Activated T-helper 2 cell treated with anti-CD3 and anti-CD28 coated beads, Interferon-gamma antibody, Interleukin-2, Interleukin-4, amounts not matched to agents 10 μg/mL and 5 μg/mL and 100 μg/mL, durations not matched to agents 14 hours and 24 hours and 36 hours (primary cell): ENCODE data around the gene ATP8B4. TPM values are rescaled to one million over a fixed set of nuclear protein-coding genes. Genes with fewer than 3 reads are reported as not detected.

ENCODE experiments used
- DNase-seq: peaks from one replicate; pipeline ENCODE4 v3.0.0; 2021; ENCODE audit warnings: low spot score
- H3K27ac Mint-ChIP-seq: one replicate; pipeline ENCODE4 v1.8.0; 2021; ENCODE audit warnings: mixed read lengths
- H3K27me3 Mint-ChIP-seq: one replicate; pipeline ENCODE4 v1.8.0; 2021; ENCODE audit warnings: low read depth, mixed read lengths
- H3K36me3 Mint-ChIP-seq: one replicate; pipeline ENCODE4 v1.8.0; 2021; ENCODE audit warnings: low read depth, mixed read lengths
- H3K4me1 Mint-ChIP-seq: one replicate; pipeline ENCODE4 v1.8.0; 2021; ENCODE audit warnings: low read depth, mixed read lengths
- H3K4me3 Mint-ChIP-seq: one replicate; pipeline ENCODE4 v1.8.0; 2021; ENCODE audit warnings: low read depth, mild to moderate bottlenecking, moderate library complexity, mixed read lengths
- H3K9me3 Mint-ChIP-seq: one replicate; pipeline ENCODE4 v1.8.0; 2021; ENCODE audit warnings: mixed read lengths
- intact Hi-C: fragments of 100-400 bp; cut with micrococcal nuclease; formaldehyde crosslinking; loops from one replicate; pipeline ENCODE4 v1.15.1; 2023
- total RNA-seq: library from RNA; stranded (reverse); gene quantifications from 2 replicates; pipeline ENCODE4 v1.2.3, GENCODE V29; 2022

Gene ATP8B4
- total RNA-seq, 1 donor from 2014 or later, result 75.3 TPM

- no peak for DNase-seq
Measured at GRCh38 chr15:49881433-49881832, 237.6 kb downstream of the ATP8B4 start.

GRCh38 chr15:49877873-49878521, 241.0 kb downstream of the ATP8B4 start:
- peaks cover 8% of the 10 kb centered on the region for H3K4me1 Mint-ChIP-seq
- H3K9me3 Mint-ChIP-seq, result no peaks in the 10 kb centered on the region
- peaks cover 58% of the 10 kb centered on the region for H3K36me3 Mint-ChIP-seq
- no peak overlapping the region for H3K4me3 Mint-ChIP-seq
- H3K27me3 Mint-ChIP-seq, result no peaks in the 10 kb centered on the region
- intact Hi-C loops, result no loop called here
- H3K27ac Mint-ChIP-seq, result no peak overlapping the region
- no peak for DNase-seq

More at GRCh38 chr15:49881433-49881832, 237.6 kb downstream of the ATP8B4 start:
- intact Hi-C loops, result no loop called here
- no peak overlapping the region for H3K27ac Mint-ChIP-seq
- H3K36me3 Mint-ChIP-seq, result peaks cover 40% of the 10 kb centered on the region
- H3K27me3 Mint-ChIP-seq, result no peaks in the 10 kb centered on the region
- no peaks in the 10 kb centered on the region for H3K9me3 Mint-ChIP-seq
- H3K4me3 Mint-ChIP-seq, result no peak overlapping the region
- H3K4me1 Mint-ChIP-seq, result peaks cover 2% of the 10 kb centered on the region

- intact Hi-C loops, result no loop called here
- DNase-seq, result no peak
- H3K36me3 Mint-ChIP-seq, result peaks cover 62% of the 10 kb centered on the region
- H3K4me1 Mint-ChIP-seq, result peaks cover 8% of the 10 kb centered on the region
- no peaks in the 10 kb centered on the region for H3K9me3 Mint-ChIP-seq
- H3K27me3 Mint-ChIP-seq, result no peaks in the 10 kb centered on the region
- H3K27ac Mint-ChIP-seq, result no peak overlapping the region
- H3K4me3 Mint-ChIP-seq, result no peak overlapping the region
Measured at GRCh38 chr15:49877117-49877872, 241.7 kb downstream of the ATP8B4 start.

GRCh38 chr15:49876401-49877038, 242.5 kb downstream of the ATP8B4 start:
- intact Hi-C loops, result no loop called here
- Mint-ChIP-seq H3K4me3 (no peak overlapping the region), H3K27ac (no peak overlapping the region), H3K9me3 (no peaks in the 10 kb centered on the region), H3K36me3 (peaks cover 62% of the 10 kb centered on the region), H3K4me1 (peaks cover 8% of the 10 kb centered on the region), H3K27me3 (no peaks in the 10 kb centered on the region)
- no peak for DNase-seq

- Mint-ChIP-seq H3K27ac (no peak overlapping the region), H3K9me3 (no peaks in the 10 kb centered on the region), H3K27me3 (no peaks in the 10 kb centered on the region), H3K36me3 (peaks cover 64% of the 10 kb centered on the region), H3K4me3 (no peak overlapping the region), H3K4me1 (peaks cover 8% of the 10 kb centered on the region)
- DNase-seq, result no peak
- intact Hi-C loops, result no loop called here
Measured at GRCh38 chr15:49875392-49875791, 243.6 kb downstream of the ATP8B4 start.

- intact Hi-C loops, result no loop called here
- no peak for DNase-seq
- Mint-ChIP-seq H3K4me1 (peaks cover 4% of the 10 kb centered on the region), H3K27ac (no peak overlapping the region), H3K36me3 (peaks cover 61% of the 10 kb centered on the region), H3K27me3 (no peaks in the 10 kb centered on the region), H3K4me3 (no peak overlapping the region), H3K9me3 (no peaks in the 10 kb centered on the region)
Measured at GRCh38 chr15:49870472-49870871, 248.6 kb downstream of the ATP8B4 start.

- Mint-ChIP-seq H3K36me3 (peaks cover 56% of the 10 kb centered on the region), H3K4me3 (no peak overlapping the region), H3K4me1 (no peaks in the 10 kb centered on the region), H3K27me3 (no peaks in the 10 kb centered on the region), H3K9me3 (no peaks in the 10 kb centered on the region), H3K27ac (no peak overlapping the region)
- intact Hi-C loops, result no loop called here
- no peak for DNase-seq
Measured at GRCh38 chr15:49868348-49868747, 250.7 kb downstream of the ATP8B4 start.

- Mint-ChIP-seq H3K27me3 (no peaks in the 10 kb centered on the region), H3K36me3 (peaks cover 49% of the 10 kb centered on the region), H3K4me1 (no peaks in the 10 kb centered on the region), H3K9me3 (no peaks in the 10 kb centered on the region), H3K4me3 (no peak overlapping the region), H3K27ac (no peak overlapping the region)
- intact Hi-C loops, result no loop called here
- no peak for DNase-seq
Measured at GRCh38 chr15:49865925-49866757, 252.9 kb downstream of the ATP8B4 start.

- peaks cover 1% of the 10 kb centered on the region for H3K4me1 Mint-ChIP-seq
- intact Hi-C loops, result no loop called here
- H3K9me3 Mint-ChIP-seq, result no peaks in the 10 kb centered on the region
- DNase-seq, result no peak
- peaks cover 51% of the 10 kb centered on the region for H3K36me3 Mint-ChIP-seq
- no peaks in the 10 kb centered on the region for H3K27me3 Mint-ChIP-seq
- H3K27ac Mint-ChIP-seq, result no peak overlapping the region
- no peak overlapping the region for H3K4me3 Mint-ChIP-seq
Measured at GRCh38 chr15:49864251-49864650, 254.8 kb downstream of the ATP8B4 start.

- intact Hi-C loops, result no loop called here
- Mint-ChIP-seq H3K4me1 (peaks cover 1% of the 10 kb centered on the region), H3K9me3 (no peaks in the 10 kb centered on the region), H3K27ac (no peak overlapping the region), H3K4me3 (no peak overlapping the region), H3K36me3 (peaks cover 55% of the 10 kb centered on the region), H3K27me3 (no peaks in the 10 kb centered on the region)
- DNase-seq, result no peak
Measured at GRCh38 chr15:49863431-49864224, 255.4 kb downstream of the ATP8B4 start.

GRCh38 chr15:49860101-49860500, 258.9 kb downstream of the ATP8B4 start:
- no peaks in the 10 kb centered on the region for H3K27me3 Mint-ChIP-seq
- no peak overlapping the region for H3K27ac Mint-ChIP-seq
- intact Hi-C loops, result no loop called here
- H3K4me3 Mint-ChIP-seq, result no peak overlapping the region
- H3K36me3 Mint-ChIP-seq, result peaks cover 51% of the 10 kb centered on the region
- no peak for DNase-seq
- H3K4me1 Mint-ChIP-seq, result peaks cover 4% of the 10 kb centered on the region
- H3K9me3 Mint-ChIP-seq, result no peaks in the 10 kb centered on the region
